NB4 (cell line): ENCODE results near the gene B4GALNT4.

ENCODE experiments used
- TF ChIP-seq, protein P1 (sequence below): IDR thresholded peaks from one replicate; pipeline ENCODE4 v1.5.1; 2012; ENCODE audit warnings: low read depth, low read length
- TF ChIP-seq, protein P2 (sequence below): IDR thresholded peaks from 2 replicates; pipeline ENCODE4 v1.6.1; 2011; ENCODE audit warnings: low read depth, low read length

DNA sequence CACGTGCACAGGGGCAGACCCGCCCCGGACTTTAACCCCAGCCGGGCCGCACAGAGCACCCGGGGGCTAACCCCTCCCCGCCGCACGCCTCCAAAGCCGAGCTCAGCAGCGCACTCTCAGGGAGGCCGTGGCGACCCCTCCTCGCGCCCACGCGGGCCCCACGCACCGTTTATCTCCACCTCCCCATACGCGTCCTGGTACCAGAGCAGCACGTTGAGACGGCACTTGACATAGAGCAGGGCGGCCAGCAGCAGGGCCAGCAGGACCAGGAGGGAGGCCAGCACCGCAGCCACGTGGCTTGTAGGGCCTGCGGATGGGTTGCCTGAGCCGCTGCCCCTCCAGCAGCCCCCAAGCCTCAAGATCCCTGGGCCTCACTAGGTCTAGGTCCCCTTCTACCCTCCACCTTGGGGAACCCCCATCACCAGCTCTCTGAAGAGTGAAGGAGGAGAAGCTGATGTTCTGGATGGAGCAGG, 38.4 kb downstream of the B4GALNT4 start:
- TF ChIP-seq, protein P1, sequence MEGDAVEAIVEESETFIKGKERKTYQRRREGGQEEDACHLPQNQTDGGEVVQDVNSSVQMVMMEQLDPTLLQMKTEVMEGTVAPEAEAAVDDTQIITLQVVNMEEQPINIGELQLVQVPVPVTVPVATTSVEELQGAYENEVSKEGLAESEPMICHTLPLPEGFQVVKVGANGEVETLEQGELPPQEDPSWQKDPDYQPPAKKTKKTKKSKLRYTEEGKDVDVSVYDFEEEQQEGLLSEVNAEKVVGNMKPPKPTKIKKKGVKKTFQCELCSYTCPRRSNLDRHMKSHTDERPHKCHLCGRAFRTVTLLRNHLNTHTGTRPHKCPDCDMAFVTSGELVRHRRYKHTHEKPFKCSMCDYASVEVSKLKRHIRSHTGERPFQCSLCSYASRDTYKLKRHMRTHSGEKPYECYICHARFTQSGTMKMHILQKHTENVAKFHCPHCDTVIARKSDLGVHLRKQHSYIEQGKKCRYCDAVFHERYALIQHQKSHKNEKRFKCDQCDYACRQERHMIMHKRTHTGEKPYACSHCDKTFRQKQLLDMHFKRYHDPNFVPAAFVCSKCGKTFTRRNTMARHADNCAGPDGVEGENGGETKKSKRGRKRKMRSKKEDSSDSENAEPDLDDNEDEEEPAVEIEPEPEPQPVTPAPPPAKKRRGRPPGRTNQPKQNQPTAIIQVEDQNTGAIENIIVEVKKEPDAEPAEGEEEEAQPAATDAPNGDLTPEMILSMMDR = no peak
- TF ChIP-seq, protein P2, sequence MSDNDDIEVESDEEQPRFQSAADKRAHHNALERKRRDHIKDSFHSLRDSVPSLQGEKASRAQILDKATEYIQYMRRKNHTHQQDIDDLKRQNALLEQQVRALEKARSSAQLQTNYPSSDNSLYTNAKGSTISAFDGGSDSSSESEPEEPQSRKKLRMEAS = 0 out of 2 replicates have a peak, but pooled peaks have one; percentile 1
